Endothelial cell of hepatic sinusoid (primary cell): ENCODE results near the gene SPTSSB.

ENCODE experiments used
- in situ Hi-C: cut with HindIII; loops from 2 replicates; pipeline ENCODE4 v1.10.0; 2017; ENCODE audit warnings: low sequenced_read_pairs

SPTSSB gene

GRCh38 chr3:161295325-161295724, 76.0 kb downstream of the SPTSSB start:
- in situ Hi-C loops, result no loop called here
